Panc1 (cell line): ENCODE data around the gene TST. TPM values are rescaled to one million over a fixed set of nuclear protein-coding genes. Genes with fewer than 3 reads are reported as not detected.
A peak's percentile ranks its signal among the peaks of the same experiment; 100 is the strongest.

Experiments used
- ATAC-seq: fragments of 200-7000 bp; cut with Tn5 transposase; 2 replicates; pipeline ENCODE4 v1.9.1; 2020; ENCODE audit warnings: mild to moderate bottlenecking, moderate library complexity
- BruUV-seq: library from RNA; stranded (reverse); fragments of 400-500 nt; replicated peaks from 2 replicates; lab custom pipeline; 2021; lab: Mats Ljungman, UMichigan
- CTCF ChIA-PET: fragments of 300-600 bp; sonication (Branson Sonifier 250); formaldehyde crosslinking; loops from one replicate; lab custom pipeline; 2022; ENCODE audit warnings: antibody characterized with exemption; lab: Charles Lee
- POLR2A ChIA-PET: fragments of 300-600 bp; sonication (Branson Sonifier 250); formaldehyde crosslinking; loops from one replicate; lab custom pipeline; 2022; ENCODE audit warnings: antibody characterized with exemption; lab: Charles Lee
- DNase-seq: peaks from one replicate; pipeline ENCODE4 v3.0.0-alpha.2; 2010; ENCODE audit warnings: low read depth, low spot score
- H3K27ac ChIP-seq: 2 replicates; pipeline ENCODE4 v1.5.1; 2011; ENCODE audit warnings: mild to moderate bottlenecking, low read length, inconsistent platforms
- H3K27me3 ChIP-seq: fragments of 200-500 bp; sonication (Bioruptor generic); 2 replicates; pipeline ENCODE4 v1.6.0; 2014; ENCODE audit warnings: low read length, inconsistent platforms; ENCODE audit not compliant: control insufficient read depth, insufficient read depth
- H3K36me3 ChIP-seq: fragments of 200-500 bp; sonication (Bioruptor generic); 2 replicates; pipeline ENCODE4 v1.5.1; 2014; ENCODE audit warnings: inconsistent platforms, mild to moderate bottlenecking, low read length, moderate library complexity; ENCODE audit not compliant: control insufficient read depth, insufficient read depth
- H3K4me1 ChIP-seq: 2 replicates; pipeline ENCODE4 v1.5.1; 2011; ENCODE audit warnings: inconsistent platforms, mild to moderate bottlenecking, low read length, moderate library complexity; ENCODE audit not compliant: control insufficient read depth, insufficient read depth
- H3K4me3 ChIP-seq, 2 experiments: 2 replicates each; pipeline ENCODE4 v1.5.1; 2011 to 2012; ENCODE audit warnings: low read depth in 2 of 2, low read length in 2 of 2, mild to moderate bottlenecking in 2 of 2, inconsistent platforms in 1 of 2, moderate library complexity in 1 of 2
- H3K9me3 ChIP-seq: fragments of 200-500 bp; sonication (Bioruptor generic); 2 replicates; pipeline ENCODE4 v1.5.1; 2014; ENCODE audit warnings: low read depth, mild to moderate bottlenecking, inconsistent platforms, low read length, moderate library complexity; ENCODE audit not compliant: control insufficient read depth, insufficient read depth
- POLR2AphosphoS5 ChIP-seq: IDR thresholded peaks from 2 replicates; pipeline ENCODE4 v1.6.1; 2012; ENCODE audit warnings: mild to moderate bottlenecking, low read depth, low read length, moderate library complexity
- SIN3A ChIP-seq: IDR thresholded peaks from 2 replicates; pipeline ENCODE4 v1.6.1; 2012; ENCODE audit warnings: low read depth, mild to moderate bottlenecking, low read length, moderate library complexity, borderline replicate concordance; ENCODE audit not compliant: insufficient read depth
- TCF7L2 ChIP-seq: IDR thresholded peaks from 2 replicates; pipeline ENCODE4 v1.6.1; 2011; ENCODE audit warnings: mild to moderate bottlenecking, low read depth, low read length, inconsistent platforms
- in situ Hi-C: cut with HindIII; loops from 2 replicates; pipeline ENCODE4 v1.10.0; 2016; ENCODE audit warnings: low sequenced_read_pairs, low pct_unique_long_range_greater_than_20kb
- intact Hi-C: fragments of 100-400 bp; cut with micrococcal nuclease; formaldehyde crosslinking; loops from one replicate; pipeline ENCODE4 v1.10.0; 2022; ENCODE audit not compliant: unreplicated experiment
- total RNA-seq: library from RNA; stranded (reverse); gene quantifications from one replicate; pipeline ENCODE4 v1.2.1, GENCODE V29; 2021; ENCODE audit not compliant: unreplicated experiment
- TF ChIP-seq, protein P1 (sequence below), 2 experiments: IDR thresholded peaks; 2 replicates each; pipeline ENCODE4 v1.6.1; 2011 to 2012; ENCODE audit warnings: low read depth in 2 of 2, control low read depth in 1 of 2, low read length in 1 of 2, mild to moderate bottlenecking in 1 of 2, moderate library complexity in 1 of 2; ENCODE audit not compliant: insufficient read depth in 1 of 2
- TF ChIP-seq, protein P2 (sequence below): fragments of 450-650 bp; IDR thresholded peaks from 2 replicates; pipeline ENCODE4 v1.5.1; 2017; ENCODE audit warnings: mild to moderate bottlenecking

Gene TST
- total RNA-seq, 1 experiment from 2014 or later: 15.9 TPM

DNA sequence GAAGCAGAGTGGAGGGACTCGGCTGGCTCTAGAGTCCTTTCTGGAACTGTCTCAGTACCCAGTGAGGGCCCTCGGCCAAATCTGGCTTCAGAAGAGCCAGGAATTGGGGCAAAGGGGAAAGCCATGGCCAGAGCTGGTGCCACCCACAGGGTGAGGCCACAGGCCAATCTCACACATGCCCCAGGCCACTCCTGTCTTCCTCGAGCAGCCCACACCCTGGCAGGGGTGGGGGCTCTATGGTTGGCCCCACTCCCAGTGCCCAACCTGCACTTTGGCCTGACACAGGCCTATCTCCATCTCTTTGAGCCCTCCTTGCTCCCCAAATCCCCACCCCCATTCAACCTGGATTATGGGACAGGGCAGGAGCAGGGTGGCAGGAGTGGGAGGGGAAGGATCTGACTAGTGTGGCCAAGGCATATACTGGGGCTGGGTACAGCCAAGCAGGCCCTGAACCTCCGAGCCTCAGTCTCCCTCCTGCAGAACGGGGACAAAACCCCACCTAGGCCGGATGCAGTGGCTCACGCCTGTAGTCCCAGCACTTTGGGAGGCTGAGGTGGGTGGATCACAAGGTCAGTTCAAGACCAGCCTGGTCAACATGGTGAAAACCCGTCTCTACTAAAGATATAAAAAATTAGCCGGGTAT is 6.9 kb downstream of the TST start:
- in situ Hi-C loops: no loop called here
- Histone ChIP-seq H3K27me3 (no peaks in the 10 kb centered on the region), H3K27ac (no peak overlapping the region), H3K4me1 (peaks cover 4% of the 10 kb centered on the region), H3K9me3 (no peaks in the 10 kb centered on the region), H3K4me3 (no peak overlapping the region), H3K36me3 (no peaks in the 10 kb centered on the region)
- ATAC-seq (0 out of 2 replicates have a peak, but pooled peaks have one; percentile 33), DNase-seq (no peak)
- ChIA-PET CTCF (interaction anchor here (0.9 kb wide), 1 partner anchor 9 kb away, joined by 3 read pairs; no protein-coding TSS in a partner anchor), POLR2A (no interaction called here)
- intact Hi-C loops: no loop called here
- BruUV-seq: no TSS peak
- TF ChIP-seq POLR2AphosphoS5 (no peak), SIN3A (no peak), TCF7L2 (no peak)
- TF ChIP-seq, protein P1, sequence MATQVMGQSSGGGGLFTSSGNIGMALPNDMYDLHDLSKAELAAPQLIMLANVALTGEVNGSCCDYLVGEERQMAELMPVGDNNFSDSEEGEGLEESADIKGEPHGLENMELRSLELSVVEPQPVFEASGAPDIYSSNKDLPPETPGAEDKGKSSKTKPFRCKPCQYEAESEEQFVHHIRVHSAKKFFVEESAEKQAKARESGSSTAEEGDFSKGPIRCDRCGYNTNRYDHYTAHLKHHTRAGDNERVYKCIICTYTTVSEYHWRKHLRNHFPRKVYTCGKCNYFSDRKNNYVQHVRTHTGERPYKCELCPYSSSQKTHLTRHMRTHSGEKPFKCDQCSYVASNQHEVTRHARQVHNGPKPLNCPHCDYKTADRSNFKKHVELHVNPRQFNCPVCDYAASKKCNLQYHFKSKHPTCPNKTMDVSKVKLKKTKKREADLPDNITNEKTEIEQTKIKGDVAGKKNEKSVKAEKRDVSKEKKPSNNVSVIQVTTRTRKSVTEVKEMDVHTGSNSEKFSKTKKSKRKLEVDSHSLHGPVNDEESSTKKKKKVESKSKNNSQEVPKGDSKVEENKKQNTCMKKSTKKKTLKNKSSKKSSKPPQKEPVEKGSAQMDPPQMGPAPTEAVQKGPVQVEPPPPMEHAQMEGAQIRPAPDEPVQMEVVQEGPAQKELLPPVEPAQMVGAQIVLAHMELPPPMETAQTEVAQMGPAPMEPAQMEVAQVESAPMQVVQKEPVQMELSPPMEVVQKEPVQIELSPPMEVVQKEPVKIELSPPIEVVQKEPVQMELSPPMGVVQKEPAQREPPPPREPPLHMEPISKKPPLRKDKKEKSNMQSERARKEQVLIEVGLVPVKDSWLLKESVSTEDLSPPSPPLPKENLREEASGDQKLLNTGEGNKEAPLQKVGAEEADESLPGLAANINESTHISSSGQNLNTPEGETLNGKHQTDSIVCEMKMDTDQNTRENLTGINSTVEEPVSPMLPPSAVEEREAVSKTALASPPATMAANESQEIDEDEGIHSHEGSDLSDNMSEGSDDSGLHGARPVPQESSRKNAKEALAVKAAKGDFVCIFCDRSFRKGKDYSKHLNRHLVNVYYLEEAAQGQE (IDR thresholded peaks at IDR 0.05; ENCODE audit: insufficient read depth in 1 of 2, low read depth in 2 of 2, low read length in 1 of 2): no peak
- TF ChIP-seq, protein P2, sequence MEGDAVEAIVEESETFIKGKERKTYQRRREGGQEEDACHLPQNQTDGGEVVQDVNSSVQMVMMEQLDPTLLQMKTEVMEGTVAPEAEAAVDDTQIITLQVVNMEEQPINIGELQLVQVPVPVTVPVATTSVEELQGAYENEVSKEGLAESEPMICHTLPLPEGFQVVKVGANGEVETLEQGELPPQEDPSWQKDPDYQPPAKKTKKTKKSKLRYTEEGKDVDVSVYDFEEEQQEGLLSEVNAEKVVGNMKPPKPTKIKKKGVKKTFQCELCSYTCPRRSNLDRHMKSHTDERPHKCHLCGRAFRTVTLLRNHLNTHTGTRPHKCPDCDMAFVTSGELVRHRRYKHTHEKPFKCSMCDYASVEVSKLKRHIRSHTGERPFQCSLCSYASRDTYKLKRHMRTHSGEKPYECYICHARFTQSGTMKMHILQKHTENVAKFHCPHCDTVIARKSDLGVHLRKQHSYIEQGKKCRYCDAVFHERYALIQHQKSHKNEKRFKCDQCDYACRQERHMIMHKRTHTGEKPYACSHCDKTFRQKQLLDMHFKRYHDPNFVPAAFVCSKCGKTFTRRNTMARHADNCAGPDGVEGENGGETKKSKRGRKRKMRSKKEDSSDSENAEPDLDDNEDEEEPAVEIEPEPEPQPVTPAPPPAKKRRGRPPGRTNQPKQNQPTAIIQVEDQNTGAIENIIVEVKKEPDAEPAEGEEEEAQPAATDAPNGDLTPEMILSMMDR: no peak

DNA sequence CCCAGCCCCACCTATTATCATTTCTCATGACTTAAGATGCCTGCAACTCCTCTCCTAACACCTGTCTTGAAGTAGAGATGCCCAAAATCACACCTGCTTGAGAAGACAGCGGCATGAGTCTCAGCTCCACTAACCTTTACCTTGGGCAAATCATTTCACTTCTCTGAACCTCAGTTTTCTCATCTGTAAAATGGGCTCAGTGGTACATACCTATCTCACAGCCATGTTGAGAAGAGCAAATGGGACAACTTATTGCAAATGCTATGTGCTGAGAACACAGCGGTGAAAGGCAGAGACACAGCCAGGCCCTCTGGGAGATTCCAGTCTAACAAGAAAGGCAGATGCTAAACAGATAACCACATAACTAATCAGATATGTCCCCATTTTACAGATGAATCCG is 7.8 kb downstream of the TST start:
- in situ Hi-C loops (no loop called here), intact Hi-C loops (no loop called here)
- H3K9me3 ChIP-seq: no peaks in the 10 kb centered on the region
- no peak overlapping the region for H3K4me3 ChIP-seq
- ATAC-seq (no peak), DNase-seq (no peak)
- H3K36me3 ChIP-seq: no peaks in the 10 kb centered on the region
- no TSS peak for BruUV-seq
- ChIA-PET POLR2A (no interaction called here), CTCF (no interaction called here)
- TF ChIP-seq SIN3A (no peak), POLR2AphosphoS5 (no peak), TCF7L2 (no peak)
- TF ChIP-seq, protein P1 (IDR thresholded peaks at IDR 0.05; ENCODE audit: insufficient read depth in 1 of 2, low read depth in 2 of 2, low read length in 1 of 2): no peak
- TF ChIP-seq, protein P2: no peak
- no peak overlapping the region for H3K27ac ChIP-seq
- H3K27me3 ChIP-seq: no peaks in the 10 kb centered on the region
- peaks cover 4% of the 10 kb centered on the region for H3K4me1 ChIP-seq
